Measurements from ENCODE around the gene STAC3. TPM values are rescaled to one million over a fixed set of nuclear protein-coding genes. Genes with fewer than 3 reads are reported as not detected.

STAC3 gene
- total RNA-seq, 1 donor from 2014 or later: 5.5 TPM

GRCh38 chr12:57218030-57218853, 32.7 kb downstream of the STAC3 start:
- Mint-ChIP-seq H3K36me3 (ENCODE audit: low read depth) (peaks cover 2% of the 10 kb centered on the region), H3K27ac (no peak overlapping the region), H3K27me3 (peaks cover 83% of the 10 kb centered on the region), H3K4me1 (peaks cover 42% of the 10 kb centered on the region), H3K9me3 (no peaks in the 10 kb centered on the region), H3K4me3 (peak overlapping the region; percentile 86)
- intact Hi-C loops (cut with micrococcal nuclease): no loop called here
- DNase-seq: no peak

DNA sequence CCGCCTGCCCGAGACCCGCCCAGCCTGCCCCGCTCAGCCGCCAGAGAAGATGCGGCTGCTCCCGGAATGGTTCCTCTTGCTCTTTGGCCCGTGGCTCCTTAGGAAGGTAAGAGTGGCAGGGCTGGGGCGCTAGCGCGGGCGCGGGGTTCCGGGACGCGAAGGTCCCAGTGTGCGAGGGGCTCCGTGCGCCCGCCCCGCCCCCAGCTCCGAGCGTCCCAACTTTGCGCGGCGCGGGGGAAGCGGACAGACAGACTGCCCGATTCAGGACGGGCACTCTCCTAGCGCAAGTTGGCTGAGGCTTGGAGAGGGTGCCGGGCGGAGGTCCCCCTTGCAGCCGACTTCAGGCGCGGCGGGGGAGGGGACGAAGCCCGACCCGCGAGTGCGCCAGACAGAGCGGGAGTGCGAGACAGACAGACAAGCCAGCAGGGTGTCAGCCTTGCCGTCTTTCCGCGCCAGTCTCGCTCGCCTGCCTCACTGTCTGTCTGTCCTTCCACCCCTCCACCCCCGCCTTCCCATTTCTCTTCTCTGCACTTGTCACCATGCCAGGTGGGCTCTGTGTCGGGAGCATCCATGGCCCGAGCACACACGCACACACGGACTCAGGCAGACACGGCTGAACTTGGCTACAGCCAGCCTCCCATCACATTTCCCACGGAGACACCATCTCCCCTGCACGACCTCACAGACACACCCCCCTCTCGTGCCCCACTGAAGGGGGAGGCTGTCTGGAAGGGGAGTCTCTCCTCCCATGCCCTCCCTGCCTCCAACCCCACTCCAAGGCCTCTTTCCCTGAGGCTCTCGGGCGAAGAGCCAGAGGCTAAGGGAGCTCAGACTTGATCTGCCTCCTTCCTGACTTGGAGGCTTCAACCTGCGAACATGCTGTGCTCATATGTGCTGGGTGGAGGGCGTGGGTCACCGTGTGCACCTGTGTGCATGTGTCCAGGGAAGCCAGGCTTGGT, 33.8 kb downstream of the STAC3 start:
- Mint-ChIP-seq H3K36me3 (ENCODE audit: low read depth) (peaks cover 2% of the 10 kb centered on the region), H3K4me1 (peaks cover 37% of the 10 kb centered on the region), H3K4me3 (peak overlapping the region; percentile 86), H3K9me3 (no peaks in the 10 kb centered on the region), H3K27me3 (peaks cover 73% of the 10 kb centered on the region), H3K27ac (peak overlapping the region; percentile 51)
- intact Hi-C loops (cut with micrococcal nuclease): no loop called here
- peak; percentile 73 for DNase-seq

DNA sequence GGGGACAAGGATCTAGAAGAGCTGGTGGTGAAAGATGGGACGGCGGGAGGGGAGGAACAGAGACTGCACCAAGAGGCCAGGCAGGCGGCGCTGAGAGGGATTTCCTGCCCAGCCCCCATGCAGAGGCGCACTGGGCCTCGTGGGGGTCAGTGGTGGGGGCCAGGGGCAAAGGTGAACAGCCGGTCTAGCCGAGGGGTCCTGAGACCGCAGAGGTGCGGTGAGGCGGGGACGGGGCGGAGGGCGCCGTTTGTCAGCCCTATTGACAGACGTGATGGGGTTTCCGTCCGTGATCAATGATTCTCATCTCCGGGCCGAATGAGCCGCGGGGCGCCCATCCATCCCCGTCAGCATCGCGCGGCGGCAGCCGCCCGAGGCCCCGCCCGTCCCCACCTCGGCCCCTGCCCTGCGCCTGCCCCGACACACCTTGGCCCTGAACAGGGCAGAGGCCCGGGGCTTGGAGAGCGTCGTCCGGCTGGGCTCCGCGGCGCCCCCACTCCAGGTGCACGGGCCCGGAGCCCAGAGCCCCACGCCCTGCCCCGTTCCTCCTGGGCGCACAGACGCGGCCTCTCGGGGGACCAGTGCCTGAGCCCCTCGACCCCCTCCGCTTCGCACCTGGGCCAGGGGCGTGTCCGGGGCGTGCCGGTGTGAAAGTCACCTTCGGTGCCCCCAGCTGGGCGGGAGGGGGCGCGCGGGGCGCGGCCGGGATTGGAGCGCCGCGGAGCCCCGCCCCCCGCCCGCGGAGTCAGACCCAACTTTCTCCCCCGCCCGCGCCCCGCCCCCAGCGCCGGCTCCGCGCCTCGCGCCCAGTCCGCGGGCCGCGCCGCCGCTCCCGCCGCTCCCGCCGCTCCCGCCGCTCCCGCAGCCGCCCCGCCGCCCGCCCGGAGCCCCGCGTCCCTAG, 34.7 kb downstream of the STAC3 start, which contains the start of gene NXPH4:
TSS of gene NXPH4 (plus strand) at position 781 of the 898 bp plus-strand sequence. CDS start 176 bp downstream, outside the sequence.
- peak; percentile 88 for DNase-seq
- no peaks in the 10 kb centered on the region for H3K9me3 Mint-ChIP-seq
- no peaks in the 10 kb centered on the region for H3K36me3 Mint-ChIP-seq (ENCODE audit: low read depth)
- peaks cover 63% of the 10 kb centered on the region for H3K27me3 Mint-ChIP-seq
- peak within 1 kb of the TSS; percentile 51 for H3K27ac Mint-ChIP-seq
- peak within 1 kb of the TSS; percentile 86 for H3K4me3 Mint-ChIP-seq
- H3K4me1 Mint-ChIP-seq: peaks cover 31% of the 10 kb centered on the region
- intact Hi-C loops (cut with micrococcal nuclease): no loop called here

GRCh38 chr12:57215668-57216013, 35.3 kb downstream of the STAC3 start:
- H3K36me3 Mint-ChIP-seq (ENCODE audit: low read depth): no peaks in the 10 kb centered on the region
- no peaks in the 10 kb centered on the region for H3K9me3 Mint-ChIP-seq
- H3K4me1 Mint-ChIP-seq: peaks cover 27% of the 10 kb centered on the region
- peaks cover 57% of the 10 kb centered on the region for H3K27me3 Mint-ChIP-seq
- peak; percentile 82 for DNase-seq
- intact Hi-C loops (cut with micrococcal nuclease): no loop called here
- H3K4me3 Mint-ChIP-seq: peak overlapping the region; percentile 71
- H3K27ac Mint-ChIP-seq: no peak overlapping the region

- Mint-ChIP-seq H3K9me3 (no peaks in the 10 kb centered on the region), H3K27me3 (peaks cover 55% of the 10 kb centered on the region), H3K36me3 (ENCODE audit: low read depth) (no peaks in the 10 kb centered on the region), H3K4me1 (peaks cover 25% of the 10 kb centered on the region), H3K4me3 (no peak overlapping the region), H3K27ac (no peak overlapping the region)
- DNase-seq: no peak
- intact Hi-C loops (cut with micrococcal nuclease): no loop called here
These were observed 35.9 kb downstream of the STAC3 start for GRCh38 chr12:57215065-57215464.

GRCh38 chr12:57214398-57214781, 36.6 kb downstream of the STAC3 start:
- Mint-ChIP-seq H3K36me3 (ENCODE audit: low read depth) (no peaks in the 10 kb centered on the region), H3K9me3 (no peaks in the 10 kb centered on the region), H3K4me1 (peaks cover 25% of the 10 kb centered on the region), H3K27me3 (peaks cover 49% of the 10 kb centered on the region), H3K27ac (no peak overlapping the region), H3K4me3 (peak overlapping the region; percentile 38)
- DNase-seq: peak; percentile 90
- intact Hi-C loops (cut with micrococcal nuclease): loop anchor here (1.0 kb wide), 1 partner anchor 29 kb away; no protein-coding TSS in a partner anchor

DNA sequence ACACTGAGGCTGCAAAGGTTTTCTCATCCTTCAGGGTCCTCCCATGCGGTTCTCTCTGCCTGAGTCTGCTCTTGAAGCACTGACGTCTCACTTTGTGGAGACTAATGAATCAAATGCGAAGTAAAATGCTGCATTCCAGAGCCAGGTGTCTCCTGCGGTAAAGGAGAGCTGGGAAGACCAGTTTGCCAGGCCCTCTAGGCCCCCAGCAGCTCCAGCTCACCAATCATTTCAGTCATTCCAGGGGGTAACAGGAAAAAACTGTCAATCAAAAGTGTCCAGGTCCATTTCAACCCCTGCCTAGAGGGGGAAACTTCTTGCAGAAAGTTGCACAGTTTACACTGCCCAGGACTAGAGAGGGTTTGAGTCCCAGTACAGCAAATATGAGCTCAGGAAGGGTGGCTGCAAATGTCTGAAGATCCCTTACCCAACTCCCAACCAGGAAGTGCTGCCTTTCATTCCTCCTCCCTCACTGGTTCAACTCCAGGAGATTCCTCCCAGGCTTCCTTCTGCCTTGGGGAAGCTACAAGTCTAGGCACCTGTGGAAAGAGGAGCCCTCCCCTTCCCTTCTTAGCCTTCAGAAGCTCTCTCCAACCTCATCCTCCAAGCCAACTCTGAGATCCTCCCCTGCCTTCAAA, 37.1 kb downstream of the STAC3 start:
- intact Hi-C loops (cut with micrococcal nuclease): loop anchor here (1.0 kb wide), 2 partner anchors 25 to 29 kb away; no protein-coding TSS in a partner anchor

GRCh38 chr12:57213058-57213715, 37.8 kb downstream of the STAC3 start:
- no peaks in the 10 kb centered on the region for H3K36me3 Mint-ChIP-seq (ENCODE audit: low read depth)
- H3K27me3 Mint-ChIP-seq: peaks cover 37% of the 10 kb centered on the region
- H3K4me3 Mint-ChIP-seq: peak overlapping the region; percentile 36
- intact Hi-C loops (cut with micrococcal nuclease): loop anchor here (1.0 kb wide), 1 partner anchor 26 kb away; no protein-coding TSS in a partner anchor
- peaks cover 22% of the 10 kb centered on the region for H3K4me1 Mint-ChIP-seq
- no peak overlapping the region for H3K27ac Mint-ChIP-seq
- peak; percentile 95 for DNase-seq
- H3K9me3 Mint-ChIP-seq: no peaks in the 10 kb centered on the region

More for the DNA sequence above, 37.1 kb downstream of the STAC3 start:
- H3K27me3 Mint-ChIP-seq: peaks cover 44% of the 10 kb centered on the region
- no peaks in the 10 kb centered on the region for H3K36me3 Mint-ChIP-seq (ENCODE audit: low read depth)
- DNase-seq: no peak
- H3K4me1 Mint-ChIP-seq: peaks cover 25% of the 10 kb centered on the region
- peak overlapping the region; percentile 38 for H3K4me3 Mint-ChIP-seq
- no peaks in the 10 kb centered on the region for H3K9me3 Mint-ChIP-seq
- H3K27ac Mint-ChIP-seq: no peak overlapping the region

DNA sequence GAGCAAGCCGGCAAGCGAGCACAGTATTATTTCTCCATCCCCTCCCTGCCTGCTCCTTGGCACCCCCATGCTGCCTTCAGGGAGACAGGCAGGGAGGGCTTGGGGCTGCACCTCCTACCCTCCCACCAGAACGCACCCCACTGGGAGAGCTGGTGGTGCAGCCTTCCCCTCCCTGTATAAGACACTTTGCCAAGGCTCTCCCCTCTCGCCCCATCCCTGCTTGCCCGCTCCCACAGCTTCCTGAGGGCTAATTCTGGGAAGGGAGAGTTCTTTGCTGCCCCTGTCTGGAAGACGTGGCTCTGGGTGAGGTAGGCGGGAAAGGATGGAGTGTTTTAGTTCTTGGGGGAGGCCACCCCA, 38.3 kb downstream of the STAC3 start:
- Mint-ChIP-seq H3K27me3 (peaks cover 32% of the 10 kb centered on the region), H3K4me3 (no peak overlapping the region), H3K4me1 (peaks cover 22% of the 10 kb centered on the region), H3K9me3 (no peaks in the 10 kb centered on the region), H3K36me3 (ENCODE audit: low read depth) (no peaks in the 10 kb centered on the region), H3K27ac (no peak overlapping the region)
- intact Hi-C loops (cut with micrococcal nuclease): loop anchor here (1.0 kb wide), 1 partner anchor 27 kb away; no protein-coding TSS in a partner anchor
- no peak for DNase-seq

- intact Hi-C loops (cut with micrococcal nuclease): no loop called here
- no peak overlapping the region for H3K4me3 Mint-ChIP-seq
- no peak overlapping the region for H3K27ac Mint-ChIP-seq
- no peak for DNase-seq
- no peaks in the 10 kb centered on the region for H3K36me3 Mint-ChIP-seq (ENCODE audit: low read depth)
- H3K4me1 Mint-ChIP-seq: peaks cover 18% of the 10 kb centered on the region
- peaks cover 27% of the 10 kb centered on the region for H3K27me3 Mint-ChIP-seq
- H3K9me3 Mint-ChIP-seq: no peaks in the 10 kb centered on the region
These were observed 38.9 kb downstream of the STAC3 start for GRCh38 chr12:57211791-57212700.

- intact Hi-C loops (cut with micrococcal nuclease): no loop called here
- Mint-ChIP-seq H3K27me3 (peaks cover 27% of the 10 kb centered on the region), H3K9me3 (no peaks in the 10 kb centered on the region), H3K27ac (no peak overlapping the region), H3K4me1 (peaks cover 18% of the 10 kb centered on the region), H3K36me3 (ENCODE audit: low read depth) (no peaks in the 10 kb centered on the region), H3K4me3 (no peak overlapping the region)
- no peak for DNase-seq
These were observed 39.9 kb downstream of the STAC3 start for GRCh38 chr12:57210926-57211692.
